Prostate gland (tissue), 2 donors: Measurements from ENCODE around the gene UQCR11. TPM values are rescaled to one million over a fixed set of nuclear protein-coding genes. Genes with fewer than 3 reads are reported as not detected.

Source experiments
- DNase-seq: peaks from one replicate; pipeline ENCODE4 v3.0.0-alpha.2; 2019; ENCODE audit warnings: low spot score
- H3K27ac ChIP-seq, 2 donors: fragments of 200-600 bp; sonication (generic); 2 replicates each; pipeline ENCODE4 v1.5.1; 2017 to 2019
- H3K27me3 ChIP-seq: fragments of 200-600 bp; sonication (generic); replicated peaks from 2 replicates; pipeline ENCODE4 v1.5.1; 2019; ENCODE audit not compliant: insufficient read depth
- H3K36me3 ChIP-seq, 2 donors: fragments of 200-600 bp; sonication (generic); 1 replicate in 1 of 2; 2 replicates in 1 of 2; pipeline versions ENCODE4 v1.5.1 to v1.8.1; 2017 to 2019
- H3K4me1 ChIP-seq: fragments of 200-600 bp; sonication (generic); replicated peaks from 2 replicates; pipeline ENCODE4 v1.5.1; 2019
- H3K4me3 ChIP-seq, 2 donors: fragments of 200-600 bp; sonication (generic); 2 replicates each; pipeline ENCODE4 v1.5.1; 2017 to 2019
- H3K9me3 ChIP-seq: fragments of 200-600 bp; sonication (generic); 2 replicates; pipeline ENCODE4 v1.5.1; 2017
- CTCF ChIP-seq, 4 experiments: fragments of 200-600 bp in 2 of 4; fragments of 450-650 bp in 2 of 4; sonication (generic) in 2 of 4; IDR thresholded peaks; 1 replicate in 3 of 4; 2 replicates in 1 of 4; pipeline ENCODE4 v1.5.1; 2016 to 2019; ENCODE audit warnings: antibody characterized with exemption in 4 of 4, mild to moderate bottlenecking in 2 of 4, moderate library complexity in 2 of 4
- POLR2A ChIP-seq: fragments of 450-650 bp; IDR thresholded peaks from one replicate; pipeline ENCODE4 v1.6.1; 2016; ENCODE audit warnings: antibody characterized with exemption, mild to moderate bottlenecking
- POLR2AphosphoS5 ChIP-seq: sonication (generic); formaldehyde crosslinking; IDR thresholded peaks from one replicate; pipeline ENCODE4 v1.6.1; 2017; ENCODE audit warnings: antibody characterized with exemption
- WGBS: methylation state at CpG from one replicate; pipeline ENCODE4 v1.1.5; 2018; 5-methylcytosine and 5-hydroxymethylcytosine counted together
- intact Hi-C: fragments of 100-400 bp; cut with DNase I; formaldehyde crosslinking; loops from one replicate; pipeline ENCODE4 v1.14.2; 2022
- total RNA-seq, 2 donors: library from RNA; depleted of rRNA; stranded (reverse); fragments of >200 nt; gene quantifications; one replicate each; pipeline ENCODE4 v1.1.0, GENCODE V29; 2016

UQCR11 gene
- total RNA-seq, 2 donors from 2014 or later = 87.1 to 108 TPM

- no peaks in the 10 kb centered on the region for H3K9me3 ChIP-seq
- no peaks in the 10 kb centered on the region for H3K4me1 ChIP-seq
- DNase-seq = no peak
- H3K27ac ChIP-seq = peak overlapping the region in 1 of 2 donors; percentile 17
- no peaks in the 10 kb centered on the region for H3K27me3 ChIP-seq
- TF ChIP-seq POLR2A (no peak), CTCF (IDR thresholded peaks at IDR 0.05) (no peak), POLR2AphosphoS5 (no peak)
- peaks cover 6% of the 10 kb centered on the region in 2 donors for H3K36me3 ChIP-seq
- intact Hi-C loops = no loop called here
- WGBS = 58% methylated on average over 9 of the region's 9 CpGs
- H3K4me3 ChIP-seq = no peak overlapping the region
Observed at GRCh38 chr19:1582201-1582600, 23.1 kb downstream of the UQCR11 start.

GRCh38 chr19:1580957-1581356 lies 24.3 kb downstream of the UQCR11 start:
- H3K9me3 ChIP-seq = no peaks in the 10 kb centered on the region
- H3K36me3 ChIP-seq = peaks cover 6% of the 10 kb centered on the region in 2 donors
- no peak overlapping the region for H3K27ac ChIP-seq
- intact Hi-C loops = no loop called here
- TF ChIP-seq POLR2AphosphoS5 (no peak), CTCF (IDR thresholded peaks at IDR 0.05) (no peak), POLR2A (no peak)
- H3K4me1 ChIP-seq = no peaks in the 10 kb centered on the region
- H3K27me3 ChIP-seq = no peaks in the 10 kb centered on the region
- 93% methylated on average over 22 of the region's 22 CpGs for WGBS
- DNase-seq = no peak
- no peak overlapping the region for H3K4me3 ChIP-seq

- DNase-seq = no peak
- Histone ChIP-seq H3K27ac (no peak overlapping the region), H3K36me3 (peaks cover 6% of the 10 kb centered on the region in 2 donors), H3K4me3 (no peak overlapping the region), H3K4me1 (no peaks in the 10 kb centered on the region), H3K9me3 (no peaks in the 10 kb centered on the region), H3K27me3 (no peaks in the 10 kb centered on the region)
- no peak for TF ChIP-seq POLR2A
- TF ChIP-seq POLR2AphosphoS5 = no peak
- TF ChIP-seq CTCF (IDR thresholded peaks at IDR 0.05) = no peak
- intact Hi-C loops = no loop called here
- whole genome bisulfite sequencing = 92% methylated on average over 20 of the region's 20 CpGs
Observed at GRCh38 chr19:1580382-1580781, 24.9 kb downstream of the UQCR11 start.

GRCh38 chr19:1579222-1579621 lies 26.0 kb downstream of the UQCR11 start:
- TF ChIP-seq CTCF (IDR thresholded peaks at IDR 0.05) (no peak), POLR2AphosphoS5 (no peak), POLR2A (no peak)
- Histone ChIP-seq H3K27me3 (no peaks in the 10 kb centered on the region), H3K4me1 (no peaks in the 10 kb centered on the region), H3K9me3 (no peaks in the 10 kb centered on the region), H3K36me3 (peaks cover under 1 to 3% of the 10 kb centered on the region in 2 donors), H3K4me3 (no peak overlapping the region), H3K27ac (no peak overlapping the region)
- 91% methylated on average over 20 of the region's 20 CpGs for WGBS
- intact Hi-C loops = no loop called here
- no peak for DNase-seq

- no peak for DNase-seq
- intact Hi-C loops = no loop called here
- Histone ChIP-seq H3K36me3 (no peaks in the 10 kb centered on the region), H3K9me3 (no peaks in the 10 kb centered on the region), H3K27ac (no peak overlapping the region), H3K4me1 (no peaks in the 10 kb centered on the region), H3K4me3 (no peak overlapping the region), H3K27me3 (no peaks in the 10 kb centered on the region)
- TF ChIP-seq CTCF (IDR thresholded peaks at IDR 0.05) = no peak
- TF ChIP-seq POLR2AphosphoS5 = no peak
- TF ChIP-seq POLR2A = no peak
- 83% methylated on average over 44 of the region's 49 CpGs for WGBS
Observed at GRCh38 chr19:1577929-1578618, 27.2 kb downstream of the UQCR11 start.
